ENCODE results near the gene CYS1. TPM values are rescaled to one million over a fixed set of nuclear protein-coding genes. Genes with fewer than 3 reads are reported as not detected.

The CYS1 gene
- polyA plus RNA-seq, 4 donors: 0.54 to 14.8 (median 0.76) TPM; not detected in 1

GRCh38 chr2:10079266-10079869 is 843 bp downstream of the CYS1 start:
- peaks cover 0 to 13% (median 11%) of the 10 kb centered on the region in 3 donors for H3K27me3 ChIP-seq (ENCODE audit: control insufficient read depth in 3 of 3, insufficient read depth in 3 of 3, low read length in 3 of 3)
- DNase-seq: peak; percentile 9 to 76

GRCh38 chr2:10078704-10079265 is 1.4 kb downstream of the CYS1 start:
- Histone ChIP-seq H3K9me3 (ENCODE audit: control insufficient read depth in 2 of 2, insufficient read depth in 1 of 2, low read depth in 1 of 2, low read length in 1 of 2) (no peaks in the 10 kb centered on the region), H3K36me3 (ENCODE audit: control insufficient read depth in 3 of 3, insufficient read depth in 2 of 3, low read depth in 1 of 3, low read length in 3 of 3) (peaks cover 0 to 14% (median 0%) of the 10 kb centered on the region in 3 donors), H3K4me1 (ENCODE audit: control insufficient read depth in 3 of 3, insufficient read depth in 2 of 3, low read depth in 1 of 3, low read length in 2 of 3) (peaks cover 0 to 14% (median 0%) of the 10 kb centered on the region in 3 donors), H3K4me3 (ENCODE audit: low read depth in 1 of 3, low read length in 3 of 3) (peak overlapping the region in 1 of 3 donors; percentile 37), H3K27ac (ENCODE audit: low read depth in 1 of 3, low read length in 2 of 3) (peak overlapping the region in 2 of 3 donors; percentile 14 to 43), H3K27me3 (ENCODE audit: control insufficient read depth in 3 of 3, insufficient read depth in 3 of 3, low read length in 3 of 3) (peaks cover 0 to 11% (median 11%) of the 10 kb centered on the region in 3 donors)
- 31 to 41% (median 40%) methylated on average over 12 of the region's 12 CpGs for WGBS, 3 donors
- DNase-seq: no peak
- no peak for FAIRE-seq

More at GRCh38 chr2:10079266-10079869, 843 bp downstream of the CYS1 start:
- Histone ChIP-seq H3K4me1 (ENCODE audit: control insufficient read depth in 3 of 3, insufficient read depth in 2 of 3, low read depth in 1 of 3, low read length in 2 of 3) (peaks cover 0 to 17% (median 0%) of the 10 kb centered on the region in 3 donors), H3K36me3 (ENCODE audit: control insufficient read depth in 3 of 3, insufficient read depth in 2 of 3, low read depth in 1 of 3, low read length in 3 of 3) (peaks cover 0 to 10% (median 0%) of the 10 kb centered on the region in 3 donors), H3K27ac (ENCODE audit: low read depth in 1 of 3, low read length in 2 of 3) (peak overlapping the region in 2 of 3 donors; percentile 14 to 43), H3K4me3 (ENCODE audit: low read depth in 1 of 3, low read length in 3 of 3) (peak overlapping the region; percentile 34 to 59 (median 37)), H3K9me3 (ENCODE audit: control insufficient read depth in 2 of 2, insufficient read depth in 1 of 2, low read depth in 1 of 2, low read length in 1 of 2) (no peaks in the 10 kb centered on the region)
- 1 to 2% (median 1%) methylated on average over 47 to 53 of the region's 53 CpGs for WGBS, 3 donors
- FAIRE-seq: no peak

DNA sequence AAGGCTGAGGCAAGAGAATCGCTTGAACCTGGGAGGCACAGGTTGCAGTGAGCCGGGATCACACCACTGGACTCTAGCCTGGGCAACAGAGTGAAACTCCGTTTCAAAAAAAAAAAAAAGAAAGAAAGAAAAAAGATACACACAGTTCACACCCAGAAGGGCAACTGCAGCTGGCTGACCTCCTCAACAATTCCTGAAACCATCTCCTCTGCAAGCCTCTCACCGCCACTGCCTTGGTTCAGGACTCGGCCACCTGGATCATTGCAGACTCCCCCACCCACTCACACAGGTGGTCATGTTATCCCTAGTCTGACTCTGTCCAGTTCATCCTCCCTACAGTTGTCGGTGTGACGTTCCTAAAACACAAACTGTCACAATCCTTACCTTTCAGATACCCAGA is 2.2 kb downstream of the CYS1 start:
- H3K4me1 ChIP-seq (ENCODE audit: control insufficient read depth in 3 of 3, insufficient read depth in 2 of 3, low read depth in 1 of 3, low read length in 2 of 3): peaks cover 0 to 17% (median 0%) of the 10 kb centered on the region in 3 donors
- H3K4me3 ChIP-seq (ENCODE audit: low read depth in 1 of 3, low read length in 3 of 3): no peak overlapping the region
- no peaks in the 10 kb centered on the region for H3K9me3 ChIP-seq (ENCODE audit: control insufficient read depth in 2 of 2, insufficient read depth in 1 of 2, low read depth in 1 of 2, low read length in 1 of 2)
- FAIRE-seq (no peak), DNase-seq (no peak)
- H3K27ac ChIP-seq (ENCODE audit: low read depth in 1 of 3, low read length in 2 of 3): no peak overlapping the region
- H3K36me3 ChIP-seq (ENCODE audit: control insufficient read depth in 3 of 3, insufficient read depth in 2 of 3, low read depth in 1 of 3, low read length in 3 of 3): peaks cover 0 to 18% (median 0%) of the 10 kb centered on the region in 3 donors
- H3K27me3 ChIP-seq (ENCODE audit: control insufficient read depth in 3 of 3, insufficient read depth in 3 of 3, low read length in 3 of 3): peaks cover 0 to 11% (median 11%) of the 10 kb centered on the region in 3 donors
- 69 to 82% (median 78%) methylated on average over 7 of the region's 7 CpGs for WGBS, 3 donors

DNA sequence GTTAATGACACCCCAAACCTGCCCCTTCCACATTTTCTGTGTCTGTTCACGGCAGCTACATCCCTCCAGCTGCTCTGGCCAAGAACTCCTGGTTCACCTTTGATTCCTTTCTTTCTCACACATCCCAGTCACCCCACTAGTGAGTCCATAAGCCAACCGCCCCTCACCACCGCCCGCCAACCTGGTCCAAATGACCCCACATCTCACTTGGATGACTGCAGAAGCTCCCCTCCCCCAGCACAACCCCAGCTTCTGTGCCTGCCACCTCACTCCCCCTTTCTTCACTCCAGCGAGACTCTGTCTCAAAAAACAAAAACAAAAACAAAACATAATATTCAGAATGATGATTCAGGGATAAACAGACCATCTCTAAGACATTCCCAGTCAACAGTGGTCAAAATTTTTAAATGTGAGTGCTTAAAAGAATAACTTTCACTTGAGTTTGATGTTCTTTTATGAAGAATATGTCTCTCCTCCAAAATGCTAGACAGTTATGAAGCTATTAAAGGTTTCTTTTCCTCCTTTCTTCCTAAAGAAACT is 3.2 kb downstream of the CYS1 start:
- no peak for FAIRE-seq

GRCh38 chr2:10076511-10076910 is 3.7 kb downstream of the CYS1 start:
- FAIRE-seq (no peak), DNase-seq (no peak)
- Histone ChIP-seq H3K4me3 (ENCODE audit: low read depth in 1 of 3, low read length in 3 of 3) (no peak overlapping the region), H3K9me3 (ENCODE audit: control insufficient read depth in 2 of 2, insufficient read depth in 1 of 2, low read depth in 1 of 2, low read length in 1 of 2) (no peaks in the 10 kb centered on the region), H3K27me3 (ENCODE audit: control insufficient read depth in 3 of 3, insufficient read depth in 3 of 3, low read length in 3 of 3) (peaks cover 0 to 11% (median 11%) of the 10 kb centered on the region in 3 donors), H3K4me1 (ENCODE audit: control insufficient read depth in 3 of 3, insufficient read depth in 2 of 3, low read depth in 1 of 3, low read length in 2 of 3) (peaks cover 0 to 20% (median 0%) of the 10 kb centered on the region in 3 donors), H3K36me3 (ENCODE audit: control insufficient read depth in 3 of 3, insufficient read depth in 2 of 3, low read depth in 1 of 3, low read length in 3 of 3) (peaks cover 0 to 20% (median 0%) of the 10 kb centered on the region in 3 donors), H3K27ac (ENCODE audit: low read depth in 1 of 3, low read length in 2 of 3) (no peak overlapping the region)
- WGBS, 3 donors: 65 to 77% (median 70%) methylated on average over 13 of the region's 13 CpGs

More for the DNA sequence above, 3.2 kb downstream of the CYS1 start:
- Histone ChIP-seq H3K27me3 (ENCODE audit: control insufficient read depth in 3 of 3, insufficient read depth in 3 of 3, low read length in 3 of 3) (peaks cover 0 to 11% (median 11%) of the 10 kb centered on the region in 3 donors), H3K36me3 (ENCODE audit: control insufficient read depth in 3 of 3, insufficient read depth in 2 of 3, low read depth in 1 of 3, low read length in 3 of 3) (peaks cover 0 to 18% (median 0%) of the 10 kb centered on the region in 3 donors), H3K4me1 (ENCODE audit: control insufficient read depth in 3 of 3, insufficient read depth in 2 of 3, low read depth in 1 of 3, low read length in 2 of 3) (peaks cover 0 to 20% (median 0%) of the 10 kb centered on the region in 3 donors), H3K4me3 (ENCODE audit: low read depth in 1 of 3, low read length in 3 of 3) (no peak overlapping the region), H3K27ac (ENCODE audit: low read depth in 1 of 3, low read length in 2 of 3) (no peak overlapping the region), H3K9me3 (ENCODE audit: control insufficient read depth in 2 of 2, insufficient read depth in 1 of 2, low read depth in 1 of 2, low read length in 1 of 2) (no peaks in the 10 kb centered on the region)
- DNase-seq: no peak
- WGBS, 3 donors: 55 to 83% (median 64%) methylated on average over 5 of the region's 5 CpGs

DNA sequence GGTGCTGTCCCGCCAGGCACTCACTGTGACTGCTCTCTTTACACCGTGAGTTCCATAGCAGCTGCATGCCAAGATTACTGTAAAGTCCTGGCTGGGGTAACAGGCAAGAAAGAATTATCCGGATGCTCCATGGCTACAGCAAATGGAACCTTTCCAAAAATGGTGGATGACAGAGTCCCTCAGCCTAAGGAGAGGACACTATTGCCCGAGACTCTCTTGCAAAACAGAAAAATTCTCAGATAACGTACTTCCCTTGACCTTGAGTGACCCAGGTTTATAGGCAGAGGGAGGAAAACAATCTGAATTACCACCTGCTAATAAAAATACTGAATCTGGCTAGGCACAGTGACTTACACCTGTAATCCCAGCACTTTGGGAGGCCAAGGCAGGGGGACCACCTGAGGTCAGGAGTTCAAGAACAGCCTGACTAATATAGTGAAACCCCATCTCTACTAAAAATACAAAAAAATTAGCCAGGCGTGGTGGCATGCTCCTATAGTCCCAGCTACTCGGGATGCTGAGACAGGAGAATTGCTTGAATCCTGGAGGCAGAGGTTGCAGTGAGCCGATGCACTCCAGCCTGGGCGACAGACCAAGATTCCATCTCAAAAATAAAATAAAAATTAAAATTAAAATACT is 4.5 kb downstream of the CYS1 start:
- peaks cover 0 to 10% (median 8%) of the 10 kb centered on the region in 3 donors for H3K27me3 ChIP-seq (ENCODE audit: control insufficient read depth in 3 of 3, insufficient read depth in 3 of 3, low read length in 3 of 3)
- DNase-seq (no peak), FAIRE-seq (no peak)
- H3K36me3 ChIP-seq (ENCODE audit: control insufficient read depth in 3 of 3, insufficient read depth in 2 of 3, low read depth in 1 of 3, low read length in 3 of 3): peaks cover 0 to 25% (median 0%) of the 10 kb centered on the region in 3 donors
- H3K27ac ChIP-seq (ENCODE audit: low read depth in 1 of 3, low read length in 2 of 3): no peak overlapping the region
- WGBS, 3 donors: 26 to 63% (median 41%) methylated on average over 9 of the region's 9 CpGs
- H3K4me3 ChIP-seq (ENCODE audit: low read depth in 1 of 3, low read length in 3 of 3): no peak overlapping the region
- H3K4me1 ChIP-seq (ENCODE audit: control insufficient read depth in 3 of 3, insufficient read depth in 2 of 3, low read depth in 1 of 3, low read length in 2 of 3): peaks cover 0 to 20% (median 0%) of the 10 kb centered on the region in 3 donors
- H3K9me3 ChIP-seq (ENCODE audit: control insufficient read depth in 2 of 2, insufficient read depth in 1 of 2, low read depth in 1 of 2, low read length in 1 of 2): no peaks in the 10 kb centered on the region

GRCh38 chr2:10075101-10075500 is 5.1 kb downstream of the CYS1 start:
- H3K27me3 ChIP-seq (ENCODE audit: control insufficient read depth in 3 of 3, insufficient read depth in 3 of 3, low read length in 3 of 3): peaks cover 0 to 8% (median 5%) of the 10 kb centered on the region in 3 donors
- H3K27ac ChIP-seq (ENCODE audit: low read depth in 1 of 3, low read length in 2 of 3): no peak overlapping the region
- H3K36me3 ChIP-seq (ENCODE audit: control insufficient read depth in 3 of 3, insufficient read depth in 2 of 3, low read depth in 1 of 3, low read length in 3 of 3): peaks cover 0 to 27% (median 0%) of the 10 kb centered on the region in 3 donors
- H3K9me3 ChIP-seq (ENCODE audit: control insufficient read depth in 2 of 2, insufficient read depth in 1 of 2, low read depth in 1 of 2, low read length in 1 of 2): no peaks in the 10 kb centered on the region
- 78 to 82% (median 78%) methylated on average over 13 of the region's 13 CpGs for WGBS, 3 donors
- DNase-seq (no peak), FAIRE-seq (no peak)
- no peak overlapping the region for H3K4me3 ChIP-seq (ENCODE audit: low read depth in 1 of 3, low read length in 3 of 3)
- peaks cover 0 to 20% (median 0%) of the 10 kb centered on the region in 3 donors for H3K4me1 ChIP-seq (ENCODE audit: control insufficient read depth in 3 of 3, insufficient read depth in 2 of 3, low read depth in 1 of 3, low read length in 2 of 3)

DNA sequence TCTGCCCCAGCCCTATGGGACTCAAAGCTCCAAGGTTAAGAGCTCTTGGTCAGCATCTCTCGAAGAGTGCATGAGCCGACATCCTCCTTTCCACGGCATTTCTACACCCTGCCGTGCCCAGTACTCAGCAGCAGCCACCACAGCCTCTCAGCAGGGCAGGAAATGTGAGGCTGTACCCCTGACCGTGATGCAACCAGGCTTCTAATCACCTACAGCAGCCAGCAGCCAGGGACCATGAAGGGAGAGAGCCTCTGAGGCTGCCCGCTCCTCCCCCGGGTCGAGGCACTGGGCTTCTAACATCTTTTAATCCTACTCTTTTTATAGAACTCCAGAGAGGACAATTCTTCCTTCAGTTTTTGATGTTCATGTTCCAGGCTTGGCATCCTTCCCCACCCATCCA is 6.5 kb downstream of the CYS1 start:
- peaks cover 0 to 7% (median 5%) of the 10 kb centered on the region in 3 donors for H3K27me3 ChIP-seq (ENCODE audit: control insufficient read depth in 3 of 3, insufficient read depth in 3 of 3, low read length in 3 of 3)
- H3K9me3 ChIP-seq (ENCODE audit: control insufficient read depth in 2 of 2, insufficient read depth in 1 of 2, low read depth in 1 of 2, low read length in 1 of 2): no peaks in the 10 kb centered on the region
- H3K36me3 ChIP-seq (ENCODE audit: control insufficient read depth in 3 of 3, insufficient read depth in 2 of 3, low read depth in 1 of 3, low read length in 3 of 3): peaks cover 0 to 31% (median 0%) of the 10 kb centered on the region in 3 donors
- peaks cover 0 to 16% (median 0%) of the 10 kb centered on the region in 3 donors for H3K4me1 ChIP-seq (ENCODE audit: control insufficient read depth in 3 of 3, insufficient read depth in 2 of 3, low read depth in 1 of 3, low read length in 2 of 3)
- DNase-seq (no peak), FAIRE-seq (no peak)
- WGBS, 3 donors: 71 to 84% (median 73%) methylated on average over 8 of the region's 8 CpGs
- H3K27ac ChIP-seq (ENCODE audit: low read depth in 1 of 3, low read length in 2 of 3): no peak overlapping the region
- H3K4me3 ChIP-seq (ENCODE audit: low read depth in 1 of 3, low read length in 3 of 3): no peak overlapping the region
